OCI-LY7 (cell line): ENCODE measurements around the gene NFKB2.

Experiments used
- EZH2phosphoT487 ChIP-seq: fragments of 200-600 bp; sonication (generic); IDR thresholded peaks from 2 replicates; pipeline ENCODE4 v1.6.1; 2018; ENCODE audit warnings: low read depth, borderline replicate concordance, mild to moderate bottlenecking, mixed run types, antibody characterized with exemption, low read length, moderate library complexity, mixed read lengths
- TF ChIP-seq, protein P1 (sequence below): fragments of 200-600 bp; sonication (generic); conservative IDR thresholded peaks from 2 replicates; pipeline ENCODE4 v1.5.1; 2014; ENCODE audit warnings: mild to moderate bottlenecking, antibody characterized with exemption, low read length, moderate library complexity, mixed read lengths

- TF ChIP-seq, protein P1, sequence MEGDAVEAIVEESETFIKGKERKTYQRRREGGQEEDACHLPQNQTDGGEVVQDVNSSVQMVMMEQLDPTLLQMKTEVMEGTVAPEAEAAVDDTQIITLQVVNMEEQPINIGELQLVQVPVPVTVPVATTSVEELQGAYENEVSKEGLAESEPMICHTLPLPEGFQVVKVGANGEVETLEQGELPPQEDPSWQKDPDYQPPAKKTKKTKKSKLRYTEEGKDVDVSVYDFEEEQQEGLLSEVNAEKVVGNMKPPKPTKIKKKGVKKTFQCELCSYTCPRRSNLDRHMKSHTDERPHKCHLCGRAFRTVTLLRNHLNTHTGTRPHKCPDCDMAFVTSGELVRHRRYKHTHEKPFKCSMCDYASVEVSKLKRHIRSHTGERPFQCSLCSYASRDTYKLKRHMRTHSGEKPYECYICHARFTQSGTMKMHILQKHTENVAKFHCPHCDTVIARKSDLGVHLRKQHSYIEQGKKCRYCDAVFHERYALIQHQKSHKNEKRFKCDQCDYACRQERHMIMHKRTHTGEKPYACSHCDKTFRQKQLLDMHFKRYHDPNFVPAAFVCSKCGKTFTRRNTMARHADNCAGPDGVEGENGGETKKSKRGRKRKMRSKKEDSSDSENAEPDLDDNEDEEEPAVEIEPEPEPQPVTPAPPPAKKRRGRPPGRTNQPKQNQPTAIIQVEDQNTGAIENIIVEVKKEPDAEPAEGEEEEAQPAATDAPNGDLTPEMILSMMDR, result no peak
- TF ChIP-seq EZH2phosphoT487, result no peak
Observed at GRCh38 chr10:102395400-102396316, at the start of gene NFKB2.
